HL-60 (cell line): ENCODE results near the gene GOLPH3L.
"Not testable (repeated sequence)": the region's sequence is repeated elsewhere in the genome, so short reads cannot be mapped to it uniquely, and the experiment has no call there.

ENCODE experiments used
- DNase-seq, 2 experiments: peaks; one replicate each; pipeline ENCODE4 v3.0.0-alpha.2; 2010 to 2020; ENCODE audit warnings: low read depth in 1 of 2, low spot score in 1 of 2
- H3K27ac ChIP-seq: fragments of 250-450 bp; sonication (Bioruptor Pico); replicated peaks from 2 replicates; pipeline ENCODE4 v1.5.1; 2020; ENCODE audit warnings: mild to moderate bottlenecking, moderate library complexity
- H3K27me3 ChIP-seq: fragments of 250-450 bp; sonication (Bioruptor Pico); 2 replicates; pipeline ENCODE4 v1.5.1; 2021; ENCODE audit warnings: mild to moderate bottlenecking, moderate library complexity; ENCODE audit not compliant: insufficient read depth, poor library complexity, severe bottlenecking
- H3K4me3 ChIP-seq: replicated peaks from 2 replicates; pipeline ENCODE4 v1.5.1; 2011; ENCODE audit warnings: mild to moderate bottlenecking, control low read depth, low read length; ENCODE audit not compliant: insufficient read depth
- GABPA ChIP-seq: IDR thresholded peaks from 2 replicates; pipeline ENCODE4 v1.6.1; 2012; ENCODE audit warnings: low read depth
- POLR2AphosphoS5 ChIP-seq: IDR thresholded peaks from 2 replicates; pipeline ENCODE4 v1.6.1; 2012; ENCODE audit warnings: low read depth
- SPI1 ChIP-seq: IDR thresholded peaks from 2 replicates; pipeline ENCODE4 v1.6.1; 2012; ENCODE audit warnings: low read depth, mild to moderate bottlenecking, borderline replicate concordance
- TF ChIP-seq, protein P1 (sequence below): IDR thresholded peaks from 2 replicates; pipeline ENCODE4 v1.6.1; 2012; ENCODE audit warnings: low read depth; ENCODE audit not compliant: insufficient replicate concordance
- TF ChIP-seq, protein P2 (sequence below): IDR thresholded peaks from one replicate; pipeline ENCODE4 v1.5.1; 2011; ENCODE audit warnings: low read length, control low read depth, inconsistent platforms; ENCODE audit not compliant: insufficient read depth

Gene GOLPH3L

DNA sequence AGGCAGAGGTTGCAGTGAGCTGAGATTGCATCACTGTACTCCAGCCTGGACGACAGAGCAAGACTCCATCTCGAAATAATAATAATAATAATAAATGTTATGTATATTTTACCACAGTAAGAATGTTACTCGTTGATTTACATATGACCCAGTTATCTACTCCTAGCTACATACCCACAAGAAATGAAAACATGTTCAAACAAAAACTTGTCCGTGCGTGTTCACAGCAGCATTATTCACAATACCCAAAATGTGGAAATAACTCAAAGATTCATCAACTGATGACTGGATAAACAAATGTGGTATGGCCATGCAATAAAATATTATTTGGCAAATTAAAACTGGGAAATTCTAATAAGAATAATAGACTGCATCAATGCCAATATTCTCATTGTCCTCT is 35.8 kb downstream of the GOLPH3L start:
- no peaks in the 10 kb centered on the region for H3K27me3 ChIP-seq
- TF ChIP-seq, protein P1, sequence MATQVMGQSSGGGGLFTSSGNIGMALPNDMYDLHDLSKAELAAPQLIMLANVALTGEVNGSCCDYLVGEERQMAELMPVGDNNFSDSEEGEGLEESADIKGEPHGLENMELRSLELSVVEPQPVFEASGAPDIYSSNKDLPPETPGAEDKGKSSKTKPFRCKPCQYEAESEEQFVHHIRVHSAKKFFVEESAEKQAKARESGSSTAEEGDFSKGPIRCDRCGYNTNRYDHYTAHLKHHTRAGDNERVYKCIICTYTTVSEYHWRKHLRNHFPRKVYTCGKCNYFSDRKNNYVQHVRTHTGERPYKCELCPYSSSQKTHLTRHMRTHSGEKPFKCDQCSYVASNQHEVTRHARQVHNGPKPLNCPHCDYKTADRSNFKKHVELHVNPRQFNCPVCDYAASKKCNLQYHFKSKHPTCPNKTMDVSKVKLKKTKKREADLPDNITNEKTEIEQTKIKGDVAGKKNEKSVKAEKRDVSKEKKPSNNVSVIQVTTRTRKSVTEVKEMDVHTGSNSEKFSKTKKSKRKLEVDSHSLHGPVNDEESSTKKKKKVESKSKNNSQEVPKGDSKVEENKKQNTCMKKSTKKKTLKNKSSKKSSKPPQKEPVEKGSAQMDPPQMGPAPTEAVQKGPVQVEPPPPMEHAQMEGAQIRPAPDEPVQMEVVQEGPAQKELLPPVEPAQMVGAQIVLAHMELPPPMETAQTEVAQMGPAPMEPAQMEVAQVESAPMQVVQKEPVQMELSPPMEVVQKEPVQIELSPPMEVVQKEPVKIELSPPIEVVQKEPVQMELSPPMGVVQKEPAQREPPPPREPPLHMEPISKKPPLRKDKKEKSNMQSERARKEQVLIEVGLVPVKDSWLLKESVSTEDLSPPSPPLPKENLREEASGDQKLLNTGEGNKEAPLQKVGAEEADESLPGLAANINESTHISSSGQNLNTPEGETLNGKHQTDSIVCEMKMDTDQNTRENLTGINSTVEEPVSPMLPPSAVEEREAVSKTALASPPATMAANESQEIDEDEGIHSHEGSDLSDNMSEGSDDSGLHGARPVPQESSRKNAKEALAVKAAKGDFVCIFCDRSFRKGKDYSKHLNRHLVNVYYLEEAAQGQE: no peak
- TF ChIP-seq, protein P2, sequence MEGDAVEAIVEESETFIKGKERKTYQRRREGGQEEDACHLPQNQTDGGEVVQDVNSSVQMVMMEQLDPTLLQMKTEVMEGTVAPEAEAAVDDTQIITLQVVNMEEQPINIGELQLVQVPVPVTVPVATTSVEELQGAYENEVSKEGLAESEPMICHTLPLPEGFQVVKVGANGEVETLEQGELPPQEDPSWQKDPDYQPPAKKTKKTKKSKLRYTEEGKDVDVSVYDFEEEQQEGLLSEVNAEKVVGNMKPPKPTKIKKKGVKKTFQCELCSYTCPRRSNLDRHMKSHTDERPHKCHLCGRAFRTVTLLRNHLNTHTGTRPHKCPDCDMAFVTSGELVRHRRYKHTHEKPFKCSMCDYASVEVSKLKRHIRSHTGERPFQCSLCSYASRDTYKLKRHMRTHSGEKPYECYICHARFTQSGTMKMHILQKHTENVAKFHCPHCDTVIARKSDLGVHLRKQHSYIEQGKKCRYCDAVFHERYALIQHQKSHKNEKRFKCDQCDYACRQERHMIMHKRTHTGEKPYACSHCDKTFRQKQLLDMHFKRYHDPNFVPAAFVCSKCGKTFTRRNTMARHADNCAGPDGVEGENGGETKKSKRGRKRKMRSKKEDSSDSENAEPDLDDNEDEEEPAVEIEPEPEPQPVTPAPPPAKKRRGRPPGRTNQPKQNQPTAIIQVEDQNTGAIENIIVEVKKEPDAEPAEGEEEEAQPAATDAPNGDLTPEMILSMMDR: no peak
- TF ChIP-seq POLR2AphosphoS5 (no peak), GABPA (no peak), SPI1 (no peak)
- no peak for DNase-seq
- H3K27ac ChIP-seq: no peak overlapping the region
- H3K4me3 ChIP-seq: no peak overlapping the region

DNA sequence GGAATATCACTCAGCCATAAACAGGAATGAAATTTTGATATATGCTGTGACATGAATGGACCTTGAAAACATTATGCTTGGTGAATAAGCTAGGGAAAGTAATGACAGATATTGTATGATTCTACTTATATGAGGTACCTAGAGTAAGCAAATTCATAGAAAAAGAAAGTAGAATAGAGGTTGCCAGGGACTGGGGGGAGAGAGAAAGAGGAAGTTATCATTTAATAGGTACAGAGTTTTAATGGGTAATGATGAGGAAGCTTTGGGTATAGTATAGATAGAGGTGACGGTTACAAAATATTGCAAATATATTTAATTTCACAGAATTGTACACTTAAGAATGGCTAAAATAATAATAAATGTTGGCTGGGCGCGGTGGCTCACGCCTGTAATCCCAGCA is 36.4 kb downstream of the GOLPH3L start:
- TF ChIP-seq, protein P2: no peak
- TF ChIP-seq, protein P1: no peak
- TF ChIP-seq POLR2AphosphoS5 (no peak), GABPA (no peak), SPI1 (no peak)
- no peak for DNase-seq
- no peaks in the 10 kb centered on the region for H3K27me3 ChIP-seq
- H3K27ac ChIP-seq: no peak overlapping the region
- H3K4me3 ChIP-seq: no peak overlapping the region

DNA sequence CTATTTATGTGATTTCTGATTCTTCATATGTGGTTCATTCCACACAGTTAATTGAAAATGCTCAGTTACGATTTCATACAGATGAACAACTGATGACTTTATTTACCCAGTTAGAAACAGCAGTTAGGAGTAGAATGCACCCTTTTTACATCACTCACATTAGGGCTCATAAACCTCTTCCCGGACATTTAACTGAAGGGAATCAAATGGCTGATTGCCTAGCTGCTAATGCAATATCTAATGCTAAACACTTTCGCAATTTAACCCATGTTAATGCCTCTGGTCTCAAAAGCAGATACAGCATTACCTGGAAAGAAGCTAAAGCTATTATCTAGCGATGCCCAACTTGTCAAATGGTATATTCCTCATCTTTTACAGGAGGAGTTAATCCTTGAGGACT is 39.9 kb downstream of the GOLPH3L start:
- not testable (repeated sequence) for DNase-seq, H3K27me3 ChIP-seq, H3K27ac ChIP-seq, H3K4me3 ChIP-seq

DNA sequence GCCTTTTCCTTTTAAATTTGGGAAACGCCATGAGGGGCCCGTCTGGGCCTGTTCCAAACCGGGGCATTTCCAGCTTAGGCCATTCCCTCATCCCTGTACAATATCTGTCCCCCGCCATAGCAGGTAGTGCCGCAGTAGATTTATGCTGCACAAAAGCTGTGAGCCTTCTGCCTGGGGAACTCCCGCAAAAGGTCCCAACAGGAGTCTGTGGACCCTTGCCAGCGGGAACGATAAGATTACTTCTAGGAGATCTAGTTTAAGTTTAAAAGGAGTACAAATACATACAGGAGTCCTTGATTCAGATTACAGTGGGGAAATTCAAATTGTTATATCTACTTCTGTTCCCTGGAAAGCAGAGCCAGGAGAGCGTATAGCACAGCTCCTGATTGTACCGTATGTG is 42.3 kb downstream of the GOLPH3L start:
- not testable (repeated sequence) for DNase-seq, H3K4me3 ChIP-seq, H3K27ac ChIP-seq, H3K27me3 ChIP-seq

DNA sequence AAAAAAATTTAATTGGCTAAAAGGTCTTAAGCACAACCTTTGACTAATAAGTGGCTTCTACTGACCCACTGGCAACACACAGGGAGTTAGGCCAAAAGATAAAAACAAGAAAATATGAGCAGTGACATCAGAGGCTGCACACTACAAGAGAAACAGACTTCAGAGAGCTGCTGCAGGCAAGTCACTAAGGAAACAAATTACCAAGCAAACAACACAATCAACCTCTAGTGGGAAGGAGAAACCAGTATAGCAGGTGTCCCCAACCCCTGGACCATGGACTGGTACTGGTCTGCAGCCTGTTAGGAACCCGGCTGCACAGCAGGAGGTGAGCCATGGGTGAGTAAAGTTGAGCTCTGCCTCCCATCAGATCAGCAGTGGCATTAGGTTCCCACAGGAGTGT is 46.8 kb downstream of the GOLPH3L start:
- Histone ChIP-seq H3K4me3 (no peak overlapping the region), H3K27ac (no peak overlapping the region), H3K27me3 (no peaks in the 10 kb centered on the region)
- TF ChIP-seq, protein P1: no peak
- TF ChIP-seq GABPA: no peak
- TF ChIP-seq, protein P2: no peak
- no peak for TF ChIP-seq POLR2AphosphoS5
- no peak for TF ChIP-seq SPI1
- no peak for DNase-seq
